Measurements from ENCODE around the gene TMEM47. TPM values are rescaled to one million over a fixed set of nuclear protein-coding genes. Genes with fewer than 3 reads are reported as not detected.

The TMEM47 gene
- total RNA-seq: 117 TPM

- peak; percentile 18 to 84 for DNase-seq (ENCODE audit: low spot score in 2 of 2)
- intact Hi-C loops (cut with DNase I): loop anchor here (5.0 kb wide), 3 partner anchors 120 to 390 kb away; no protein-coding TSS in a partner anchor
- H3K36me3 ChIP-seq: no peaks in the 10 kb centered on the region
- no peaks in the 10 kb centered on the region for H3K27me3 ChIP-seq
- peak within 1 kb of the TSS; percentile 66 to 80 for H3K4me3 ChIP-seq
- no peak for TF ChIP-seq CTCF (IDR thresholded peaks at IDR 0.05)
- peak within 1 kb of the TSS; percentile 85 to 90 for H3K27ac ChIP-seq
- H3K9me3 ChIP-seq: no peaks in the 10 kb centered on the region
- H3K4me1 ChIP-seq: no peaks in the 10 kb centered on the region
These were observed at the start of gene TMEM47 for GRCh38 chrX:34656842-34657725. Gene TMEM47 (minus strand): TSS chrX:34657285. CDS start chrX:34657029, 256 bp downstream.

DNA sequence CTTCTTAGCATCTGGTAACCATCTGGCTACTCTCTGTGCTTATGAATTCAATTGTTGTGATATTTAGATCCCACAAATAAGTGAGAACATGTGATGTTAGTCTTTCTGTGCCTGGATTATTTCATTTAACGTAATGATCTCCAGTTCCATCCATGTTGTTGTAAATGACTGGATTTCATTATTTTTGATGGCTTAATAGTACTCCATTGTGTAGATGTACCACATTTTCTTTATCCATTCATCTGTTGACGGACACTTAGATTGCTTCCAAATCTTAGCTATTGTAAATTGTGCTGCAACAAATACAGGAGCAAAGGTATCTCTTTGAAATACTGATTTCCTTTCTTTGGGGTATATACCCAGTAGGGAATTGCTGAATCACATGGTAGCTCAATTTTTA is 30.0 kb upstream of the TMEM47 start:
- no peak overlapping the region for H3K4me3 ChIP-seq
- no peaks in the 10 kb centered on the region for H3K9me3 ChIP-seq
- intact Hi-C loops (cut with DNase I): no loop called here
- no peak for DNase-seq (ENCODE audit: low spot score in 2 of 2)
- no peaks in the 10 kb centered on the region for H3K27me3 ChIP-seq
- H3K36me3 ChIP-seq: no peaks in the 10 kb centered on the region
- H3K27ac ChIP-seq: no peak overlapping the region
- TF ChIP-seq CTCF (IDR thresholded peaks at IDR 0.05): no peak
- no peaks in the 10 kb centered on the region for H3K4me1 ChIP-seq

DNA sequence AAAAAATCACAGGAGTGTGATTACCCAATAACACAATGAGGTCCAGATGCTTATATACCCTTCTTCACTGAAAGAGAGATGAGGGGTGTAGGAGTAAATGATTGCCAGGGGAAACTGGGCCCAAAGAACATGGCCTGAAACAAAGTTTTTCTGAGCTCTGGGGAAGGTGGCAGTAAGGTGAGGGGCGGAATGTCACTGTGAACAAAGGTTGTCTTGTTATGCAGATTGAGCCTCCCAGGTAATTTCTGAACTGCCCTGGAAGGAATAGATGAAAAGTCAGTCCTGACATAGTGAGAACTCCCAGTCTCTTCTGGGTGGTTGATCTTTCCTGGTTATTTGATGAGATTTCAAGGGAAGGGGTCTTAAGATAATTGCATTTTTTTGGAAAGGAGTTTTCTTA is 2.5 kb upstream of the TMEM47 start:
- Histone ChIP-seq H3K27me3 (no peaks in the 10 kb centered on the region), H3K4me1 (no peaks in the 10 kb centered on the region), H3K36me3 (no peaks in the 10 kb centered on the region), H3K4me3 (no peak overlapping the region), H3K27ac (no peak overlapping the region), H3K9me3 (no peaks in the 10 kb centered on the region)
- DNase-seq (ENCODE audit: low spot score in 2 of 2): no peak
- TF ChIP-seq CTCF (IDR thresholded peaks at IDR 0.05): no peak
- intact Hi-C loops (cut with DNase I): loop anchor here (5.0 kb wide), 3 partner anchors 118 to 388 kb away; no protein-coding TSS in a partner anchor

GRCh38 chrX:34658326-34658725 is 1.2 kb upstream of the TMEM47 start:
- no peaks in the 10 kb centered on the region for H3K36me3 ChIP-seq
- H3K9me3 ChIP-seq: no peaks in the 10 kb centered on the region
- no peak for DNase-seq (ENCODE audit: low spot score in 2 of 2)
- no peaks in the 10 kb centered on the region for H3K27me3 ChIP-seq
- no peaks in the 10 kb centered on the region for H3K4me1 ChIP-seq
- no peak overlapping the region for H3K27ac ChIP-seq
- intact Hi-C loops (cut with DNase I): loop anchor here (5.0 kb wide), 3 partner anchors 119 to 389 kb away; no protein-coding TSS in a partner anchor
- TF ChIP-seq CTCF (IDR thresholded peaks at IDR 0.05): no peak
- no peak overlapping the region for H3K4me3 ChIP-seq

DNA sequence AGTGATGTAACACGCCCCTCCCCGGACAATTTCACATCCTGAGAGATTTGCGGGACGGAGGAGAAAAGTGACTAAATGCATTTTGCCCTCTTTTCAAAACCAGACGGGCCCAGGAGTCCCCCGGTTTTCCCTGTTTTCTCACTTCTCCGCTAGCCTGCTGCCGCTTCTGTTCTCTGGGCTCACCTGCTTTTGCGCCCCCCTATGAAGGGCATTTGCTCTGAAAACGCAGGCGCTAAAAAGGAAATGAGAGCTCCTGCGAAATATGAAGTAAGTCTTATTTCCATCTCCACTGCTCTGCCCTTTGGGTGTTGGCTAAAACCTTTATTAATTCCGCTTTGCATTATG is 613 bp upstream of the TMEM47 start:
- no peak for TF ChIP-seq CTCF (IDR thresholded peaks at IDR 0.05)
- intact Hi-C loops (cut with DNase I): loop anchor here (5.0 kb wide), 3 partner anchors 120 to 390 kb away; no protein-coding TSS in a partner anchor
- H3K27ac ChIP-seq: peak overlapping the region; percentile 75 to 90

More for the DNA sequence above, 613 bp upstream of the TMEM47 start:
- Histone ChIP-seq H3K4me1 (no peaks in the 10 kb centered on the region), H3K4me3 (peak overlapping the region; percentile 66 to 80), H3K27me3 (no peaks in the 10 kb centered on the region), H3K9me3 (no peaks in the 10 kb centered on the region), H3K36me3 (no peaks in the 10 kb centered on the region)
- no peak for DNase-seq (ENCODE audit: low spot score in 2 of 2)
